VCaP (cell line): Measurements from ENCODE around the gene STX1B.

Experiments used
- H3K27ac ChIP-seq: fragments of 450-650 bp; 2 replicates; pipeline ENCODE4 v1.5.1; 2017
- CTCF ChIP-seq: fragments of 450-650 bp; conservative IDR thresholded peaks from 2 replicates; pipeline ENCODE4 v1.5.1; 2017; ENCODE audit warnings: mild to moderate bottlenecking, moderate library complexity

STX1B gene

GRCh38 chr16:30998852-30999761, 11.3 kb downstream of the STX1B start:
- no peak overlapping the region for H3K27ac ChIP-seq
- no peak for TF ChIP-seq CTCF

GRCh38 chr16:30997725-30998711, 12.4 kb downstream of the STX1B start:
- TF ChIP-seq CTCF = no peak
- no peak overlapping the region for H3K27ac ChIP-seq

GRCh38 chr16:30996985-30997724, 13.3 kb downstream of the STX1B start:
- TF ChIP-seq CTCF = no peak
- no peak overlapping the region for H3K27ac ChIP-seq

GRCh38 chr16:30996324-30996984, 14.0 kb downstream of the STX1B start:
- no peak overlapping the region for H3K27ac ChIP-seq
- TF ChIP-seq CTCF = no peak

- no peak for TF ChIP-seq CTCF
- no peak overlapping the region for H3K27ac ChIP-seq
These were observed 14.5 kb downstream of the STX1B start for GRCh38 chr16:30995927-30996323.

GRCh38 chr16:30992931-30993816, 17.3 kb downstream of the STX1B start:
- no peak for TF ChIP-seq CTCF
- no peak overlapping the region for H3K27ac ChIP-seq
